Lower lobe of right lung (tissue), 2 donors: ENCODE measurements around the gene RBMS1. TPM values are rescaled to one million over a fixed set of nuclear protein-coding genes. Genes with fewer than 3 reads are reported as not detected.
A peak's percentile ranks its signal among the peaks of the same experiment; 100 is the strongest.

Source experiments
- ATAC-seq, 2 donors: fragments of 200-7000 bp; cut with Tn5 transposase; one replicate each; pipeline ENCODE4 v1.9.1; 2020 to 2022; ENCODE audit warnings: mild to moderate bottlenecking in 2 of 2, moderate library complexity in 2 of 2
- DNase-seq: peaks from one replicate; pipeline ENCODE4 v3.0.0-alpha.2; 2020
- H3K27ac ChIP-seq: fragments of 200-600 bp; one replicate; pipeline ENCODE4 v1.8.0; 2022
- H3K27me3 ChIP-seq: fragments of 200-600 bp; one replicate; pipeline ENCODE4 v1.8.0; 2022; ENCODE audit warnings: low read depth
- H3K36me3 ChIP-seq: fragments of 200-600 bp; one replicate; pipeline ENCODE4 v1.8.0; 2022; ENCODE audit warnings: mild to moderate bottlenecking
- H3K4me1 ChIP-seq: fragments of 200-600 bp; one replicate; pipeline ENCODE4 v1.8.0; 2022
- H3K4me3 ChIP-seq: fragments of 200-600 bp; one replicate; pipeline ENCODE4 v1.8.0; 2022; ENCODE audit warnings: mild to moderate bottlenecking
- H3K9me3 ChIP-seq: fragments of 200-600 bp; one replicate; pipeline ENCODE4 v1.8.0; 2022
- CTCF ChIP-seq: fragments of 200-600 bp; IDR thresholded peaks from one replicate; pipeline ENCODE4 v1.8.0; 2022; ENCODE audit warnings: antibody characterized with exemption, mild to moderate bottlenecking
- intact Hi-C: fragments of 100-400 bp; cut with DNase I; formaldehyde crosslinking; loops from one replicate; pipeline ENCODE4 v1.11.0; 2022
- total RNA-seq: library from RNA; stranded (reverse); fragmentation: NEBNext Ultra II Directional; extraction: Animal tissue kit (Norgen Biotek cat#: 25700); gene quantifications from one replicate; pipeline ENCODE4 v1.2.1, GENCODE V29; 2021
- donor health status: DM: no; HTN: yes; CAD: no; lungs with severe emphysema.

The RBMS1 gene
- total RNA-seq, 1 donor from 2014 or later = 95.3 TPM

GRCh38 chr2:160251569-160251968 lies 242.0 kb downstream of the RBMS1 start:
- H3K27me3 ChIP-seq = no peaks in the 10 kb centered on the region
- ATAC-seq = peak; percentile 34 to 49
- TF ChIP-seq CTCF = no peak
- intact Hi-C loops = no loop called here
- H3K4me3 ChIP-seq = no peak overlapping the region
- no peak for DNase-seq
- no peaks in the 10 kb centered on the region for H3K9me3 ChIP-seq
- no peaks in the 10 kb centered on the region for H3K36me3 ChIP-seq
- H3K27ac ChIP-seq = peak overlapping the region; percentile 37
- peaks cover 15% of the 10 kb centered on the region for H3K4me1 ChIP-seq

- Histone ChIP-seq H3K9me3 (no peaks in the 10 kb centered on the region), H3K4me3 (no peak overlapping the region), H3K36me3 (no peaks in the 10 kb centered on the region), H3K27ac (no peak overlapping the region), H3K27me3 (no peaks in the 10 kb centered on the region), H3K4me1 (peaks cover 15% of the 10 kb centered on the region)
- no peak for ATAC-seq
- intact Hi-C loops = no loop called here
- no peak for DNase-seq
- no peak for TF ChIP-seq CTCF
These were observed 243.7 kb downstream of the RBMS1 start for GRCh38 chr2:160249876-160250275.

GRCh38 chr2:160247296-160248035 lies 246.1 kb downstream of the RBMS1 start:
- no peak for ATAC-seq
- no peak for DNase-seq
- Histone ChIP-seq H3K27me3 (no peaks in the 10 kb centered on the region), H3K9me3 (no peaks in the 10 kb centered on the region), H3K4me1 (peaks cover 22% of the 10 kb centered on the region), H3K36me3 (no peaks in the 10 kb centered on the region), H3K4me3 (no peak overlapping the region), H3K27ac (no peak overlapping the region)
- intact Hi-C loops = no loop called here
- TF ChIP-seq CTCF = no peak

- no peak for DNase-seq
- TF ChIP-seq CTCF = no peak
These were observed 247.3 kb downstream of the RBMS1 start for GRCh38 chr2:160246356-160246755.

GRCh38 chr2:160245614-160246155 lies 247.9 kb downstream of the RBMS1 start:
- ATAC-seq (peak; percentile 61 to 70), DNase-seq (no peak)
- Histone ChIP-seq H3K4me3 (no peak overlapping the region), H3K27ac (no peak overlapping the region), H3K9me3 (no peaks in the 10 kb centered on the region), H3K36me3 (no peaks in the 10 kb centered on the region), H3K27me3 (no peaks in the 10 kb centered on the region), H3K4me1 (peaks cover 25% of the 10 kb centered on the region)
- intact Hi-C loops = no loop called here
- no peak for TF ChIP-seq CTCF

More at GRCh38 chr2:160246356-160246755, 247.3 kb downstream of the RBMS1 start:
- no peaks in the 10 kb centered on the region for H3K9me3 ChIP-seq
- no peaks in the 10 kb centered on the region for H3K27me3 ChIP-seq
- no peak overlapping the region for H3K27ac ChIP-seq
- intact Hi-C loops = no loop called here
- no peaks in the 10 kb centered on the region for H3K36me3 ChIP-seq
- ATAC-seq = no peak
- peaks cover 21% of the 10 kb centered on the region for H3K4me1 ChIP-seq
- no peak overlapping the region for H3K4me3 ChIP-seq
